RWPE2 (cell line): ENCODE data around the gene DOCK9.

Experiments
- ATAC-seq: fragments of 200-7000 bp; cut with Tn5 transposase; 3 replicates; pipeline ENCODE4 v1.9.1; 2021; ENCODE audit warnings: low read depth
- DNase-seq: peaks from one replicate; pipeline ENCODE4 v3.0.0-alpha.2; 2020; ENCODE audit warnings: low spot score
- H3K27ac ChIP-seq: fragments of 450-650 bp; 2 replicates; pipeline ENCODE4 v1.5.1; 2017; ENCODE audit warnings: mild to moderate bottlenecking; ENCODE audit not compliant: poor library complexity, severe bottlenecking
- H3K27me3 ChIP-seq: fragments of 250-450 bp; sonication (Bioruptor Pico); 2 replicates; pipeline ENCODE4 v1.5.1; 2021; ENCODE audit warnings: mild to moderate bottlenecking, moderate library complexity; ENCODE audit not compliant: insufficient read depth, poor library complexity, severe bottlenecking
- H3K36me3 ChIP-seq: fragments of 250-450 bp; sonication (Bioruptor Pico); 2 replicates; pipeline ENCODE4 v1.5.1; 2020; ENCODE audit warnings: low read depth, mild to moderate bottlenecking, moderate library complexity
- H3K4me1 ChIP-seq: fragments of 250-450 bp; sonication (Bioruptor Pico); 2 replicates; pipeline ENCODE4 v1.5.1; 2021; ENCODE audit warnings: mild to moderate bottlenecking, moderate library complexity; ENCODE audit not compliant: insufficient read depth, poor library complexity, severe bottlenecking
- H3K4me3 ChIP-seq: fragments of 250-450 bp; sonication (Bioruptor Pico); 2 replicates; pipeline ENCODE4 v1.5.1; 2021; ENCODE audit warnings: mild to moderate bottlenecking, moderate library complexity; ENCODE audit not compliant: severe bottlenecking
- H3K9me3 ChIP-seq: fragments of 250-450 bp; sonication (Bioruptor Pico); 2 replicates; pipeline ENCODE4 v1.5.1; 2021; ENCODE audit warnings: mild to moderate bottlenecking, moderate library complexity; ENCODE audit not compliant: severe bottlenecking
- TF ChIP-seq, protein P1 (sequence below): fragments of 450-650 bp; IDR thresholded peaks from one replicate; pipeline ENCODE4 v1.5.1; 2017; ENCODE audit warnings: mild to moderate bottlenecking, moderate library complexity; ENCODE audit not compliant: poor library complexity, severe bottlenecking

The DOCK9 gene

DNA sequence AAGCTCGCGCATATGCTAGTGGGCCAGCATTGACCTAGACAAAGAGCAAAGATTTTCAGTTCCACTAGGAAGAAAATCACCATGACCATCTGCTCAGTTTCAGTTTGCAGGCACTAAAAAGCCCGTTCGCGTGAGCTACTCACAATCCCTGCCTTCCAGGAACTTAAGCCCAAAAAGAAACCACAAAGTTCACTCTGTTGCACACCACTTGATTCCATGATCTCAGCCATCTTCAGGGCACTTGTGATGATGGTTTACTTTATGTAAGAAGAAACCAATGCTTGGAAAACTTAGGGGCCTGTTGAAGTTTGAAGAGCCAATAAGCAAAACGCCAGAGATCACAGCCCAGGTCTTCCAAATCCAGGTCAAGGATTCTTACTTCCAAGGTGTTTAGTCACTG is 180.4 kb downstream of the DOCK9 start:
- Histone ChIP-seq H3K27ac (no peak overlapping the region), H3K4me3 (no peak overlapping the region), H3K27me3 (no peaks in the 10 kb centered on the region), H3K4me1 (no peaks in the 10 kb centered on the region), H3K9me3 (no peaks in the 10 kb centered on the region), H3K36me3 (peaks cover 39% of the 10 kb centered on the region)
- TF ChIP-seq, protein P1, sequence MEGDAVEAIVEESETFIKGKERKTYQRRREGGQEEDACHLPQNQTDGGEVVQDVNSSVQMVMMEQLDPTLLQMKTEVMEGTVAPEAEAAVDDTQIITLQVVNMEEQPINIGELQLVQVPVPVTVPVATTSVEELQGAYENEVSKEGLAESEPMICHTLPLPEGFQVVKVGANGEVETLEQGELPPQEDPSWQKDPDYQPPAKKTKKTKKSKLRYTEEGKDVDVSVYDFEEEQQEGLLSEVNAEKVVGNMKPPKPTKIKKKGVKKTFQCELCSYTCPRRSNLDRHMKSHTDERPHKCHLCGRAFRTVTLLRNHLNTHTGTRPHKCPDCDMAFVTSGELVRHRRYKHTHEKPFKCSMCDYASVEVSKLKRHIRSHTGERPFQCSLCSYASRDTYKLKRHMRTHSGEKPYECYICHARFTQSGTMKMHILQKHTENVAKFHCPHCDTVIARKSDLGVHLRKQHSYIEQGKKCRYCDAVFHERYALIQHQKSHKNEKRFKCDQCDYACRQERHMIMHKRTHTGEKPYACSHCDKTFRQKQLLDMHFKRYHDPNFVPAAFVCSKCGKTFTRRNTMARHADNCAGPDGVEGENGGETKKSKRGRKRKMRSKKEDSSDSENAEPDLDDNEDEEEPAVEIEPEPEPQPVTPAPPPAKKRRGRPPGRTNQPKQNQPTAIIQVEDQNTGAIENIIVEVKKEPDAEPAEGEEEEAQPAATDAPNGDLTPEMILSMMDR = no peak
- ATAC-seq (no peak), DNase-seq (no peak)

DNA sequence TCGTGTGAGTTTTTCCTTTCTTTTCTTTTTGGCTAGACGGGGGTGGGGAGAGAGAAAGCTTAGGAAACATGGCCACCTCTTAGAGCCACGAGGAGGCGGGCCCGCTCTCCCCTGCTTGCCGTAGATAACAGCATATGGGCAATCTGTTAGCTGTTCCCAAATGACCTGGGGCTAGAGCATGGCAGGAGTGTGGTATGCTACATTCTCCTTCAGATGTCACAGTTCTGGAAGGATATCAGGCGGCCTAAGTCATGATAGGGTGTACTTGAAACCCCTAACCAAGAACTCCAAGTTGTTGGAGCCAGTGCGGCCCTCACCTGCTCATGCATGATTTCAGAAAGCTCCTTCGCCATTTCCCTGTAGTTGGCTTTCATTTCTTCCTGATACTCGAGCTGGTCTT is 181.1 kb downstream of the DOCK9 start:
- peaks cover 39% of the 10 kb centered on the region for H3K36me3 ChIP-seq
- TF ChIP-seq, protein P1 = no peak
- no peaks in the 10 kb centered on the region for H3K27me3 ChIP-seq
- no peaks in the 10 kb centered on the region for H3K9me3 ChIP-seq
- no peak for DNase-seq
- no peak overlapping the region for H3K4me3 ChIP-seq
- H3K27ac ChIP-seq = no peak overlapping the region
- no peaks in the 10 kb centered on the region for H3K4me1 ChIP-seq
- ATAC-seq = no peak

DNA sequence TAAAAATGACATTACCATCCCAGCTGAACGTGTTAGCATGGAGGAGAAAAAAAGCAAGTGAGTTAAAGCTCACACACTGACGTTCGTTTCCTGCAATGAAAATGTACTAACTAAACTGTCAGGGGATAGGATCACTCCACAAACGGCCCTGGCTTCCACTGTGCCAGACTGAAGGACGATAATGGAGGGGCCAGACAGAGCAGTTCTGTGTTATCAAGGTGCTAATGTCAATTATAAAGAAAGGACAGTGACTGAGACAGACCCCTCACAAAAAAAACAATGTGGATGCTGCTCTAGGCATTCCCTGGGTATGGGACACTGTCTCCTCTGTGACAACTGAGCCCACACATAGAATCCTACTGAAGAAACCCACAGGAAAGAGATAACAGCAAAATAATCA is 181.7 kb downstream of the DOCK9 start:
- TF ChIP-seq, protein P1 = no peak
- DNase-seq (no peak), ATAC-seq (no peak)
- Histone ChIP-seq H3K27me3 (no peaks in the 10 kb centered on the region), H3K27ac (no peak overlapping the region), H3K4me1 (no peaks in the 10 kb centered on the region), H3K9me3 (no peaks in the 10 kb centered on the region), H3K36me3 (peaks cover 39% of the 10 kb centered on the region), H3K4me3 (no peak overlapping the region)

DNA sequence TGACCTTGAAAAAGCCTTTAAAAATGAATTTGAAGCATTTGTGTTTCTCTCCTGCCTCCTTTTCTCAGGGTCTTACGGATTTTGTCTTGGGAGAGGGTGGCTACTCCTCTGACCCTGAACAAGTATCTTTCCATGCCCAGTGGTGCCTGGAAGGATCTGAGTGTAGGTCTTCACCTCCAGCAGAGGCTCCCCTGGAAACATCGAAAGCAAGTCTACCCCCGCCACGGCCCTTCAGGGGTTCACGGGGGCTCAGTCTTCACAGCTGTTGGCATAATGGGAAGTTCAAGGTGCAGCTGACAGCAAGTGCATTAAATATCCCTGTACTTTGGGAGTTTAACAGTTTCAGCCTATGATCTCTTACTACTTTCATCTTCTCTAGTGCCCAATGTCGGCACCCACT is 182.6 kb downstream of the DOCK9 start:
- DNase-seq (no peak), ATAC-seq (no peak)
- no peaks in the 10 kb centered on the region for H3K27me3 ChIP-seq
- no peaks in the 10 kb centered on the region for H3K9me3 ChIP-seq
- H3K4me3 ChIP-seq = no peak overlapping the region
- peaks cover 39% of the 10 kb centered on the region for H3K36me3 ChIP-seq
- TF ChIP-seq, protein P1 = no peak
- no peaks in the 10 kb centered on the region for H3K4me1 ChIP-seq
- no peak overlapping the region for H3K27ac ChIP-seq

DNA sequence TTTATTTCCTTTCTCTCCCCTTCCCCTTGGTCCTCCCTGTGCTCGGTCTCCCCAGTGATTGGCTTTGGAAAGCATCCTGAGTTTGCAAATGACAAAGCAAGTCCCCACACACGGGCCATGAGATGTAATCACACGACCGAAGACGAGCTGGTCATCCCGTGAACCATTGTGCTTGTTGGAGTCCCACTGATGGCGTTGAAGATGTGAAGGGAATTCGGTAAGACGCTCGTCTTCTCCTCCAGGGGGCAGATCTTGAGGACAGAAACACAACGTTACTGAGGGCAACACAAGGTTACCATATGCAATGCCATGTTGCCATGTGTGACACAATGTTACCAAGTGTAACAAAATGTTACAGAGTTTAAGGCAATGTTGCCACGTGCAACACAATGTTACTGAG is 183.4 kb downstream of the DOCK9 start:
- Histone ChIP-seq H3K27me3 (no peaks in the 10 kb centered on the region), H3K9me3 (no peaks in the 10 kb centered on the region), H3K36me3 (peaks cover 32% of the 10 kb centered on the region), H3K27ac (no peak overlapping the region), H3K4me3 (no peak overlapping the region), H3K4me1 (no peaks in the 10 kb centered on the region)
- no peak for ATAC-seq
- TF ChIP-seq, protein P1 = no peak
- no peak for DNase-seq
